GM19239 (cell line): ENCODE measurements around the gene INKA2.

Source experiments
- DNase-seq: peaks from one replicate; pipeline ENCODE4 v3.0.0; 2011; ENCODE audit warnings: low spot score; ENCODE audit not compliant: insufficient read length
- FAIRE-seq: peaks from 2 replicates; lab custom pipeline; 2011; peaks lifted over from hg19 to GRCh38; lab: Jason Lieb, UNC

The INKA2 gene

GRCh38 chr1:111734856-111735255 lies 4.3 kb downstream of the INKA2 start:
- FAIRE-seq (no peak), DNase-seq (no peak)

GRCh38 chr1:111734426-111734825 lies 4.8 kb downstream of the INKA2 start:
- DNase-seq = no peak
- FAIRE-seq = no peak

- DNase-seq (no peak), FAIRE-seq (no peak)
Measured at GRCh38 chr1:111733992-111734341, 5.2 kb downstream of the INKA2 start.

GRCh38 chr1:111733183-111733991 lies 5.8 kb downstream of the INKA2 start:
- no peak for DNase-seq
- no peak for FAIRE-seq

- DNase-seq (no peak), FAIRE-seq (no peak)
Measured at GRCh38 chr1:111732718-111733117, 6.5 kb downstream of the INKA2 start.

GRCh38 chr1:111731956-111732355 lies 7.2 kb downstream of the INKA2 start:
- FAIRE-seq (no peak), DNase-seq (no peak)

GRCh38 chr1:111730706-111731105 lies 8.5 kb downstream of the INKA2 start:
- no peak for FAIRE-seq
- no peak for DNase-seq

GRCh38 chr1:111729946-111730681 lies 9.1 kb downstream of the INKA2 start:
- DNase-seq (no peak), FAIRE-seq (no peak)

- DNase-seq (no peak), FAIRE-seq (no peak)
Measured at GRCh38 chr1:111729271-111729921, 9.8 kb downstream of the INKA2 start.

- FAIRE-seq (no peak), DNase-seq (no peak)
Measured at GRCh38 chr1:111727056-111727455, 12.1 kb downstream of the INKA2 start.

GRCh38 chr1:111725192-111725591 lies 14.0 kb downstream of the INKA2 start:
- no peak for DNase-seq
- FAIRE-seq = no peak

GRCh38 chr1:111723871-111724270 lies 15.3 kb downstream of the INKA2 start:
- DNase-seq (no peak), FAIRE-seq (no peak)

GRCh38 chr1:111723091-111723806 lies 15.9 kb downstream of the INKA2 start:
- no peak for FAIRE-seq
- DNase-seq = no peak

- no peak for FAIRE-seq
- DNase-seq = no peak
Measured at GRCh38 chr1:111720977-111721786, 18.0 kb downstream of the INKA2 start.

GRCh38 chr1:111720274-111720976 lies 18.8 kb downstream of the INKA2 start:
- DNase-seq = no peak
- no peak for FAIRE-seq

- DNase-seq (no peak), FAIRE-seq (no peak)
Measured at GRCh38 chr1:111719674-111720132, 19.5 kb downstream of the INKA2 start.

GRCh38 chr1:111719135-111719534 lies 20.1 kb downstream of the INKA2 start:
- no peak for DNase-seq
- no peak for FAIRE-seq

- DNase-seq = no peak
- no peak for FAIRE-seq
Measured at GRCh38 chr1:111717450-111717849, 21.7 kb downstream of the INKA2 start.

GRCh38 chr1:111716333-111716732 lies 22.9 kb downstream of the INKA2 start:
- no peak for DNase-seq
- no peak for FAIRE-seq
